ENCODE data around the gene MRPL43. TPM values are rescaled to one million over a fixed set of nuclear protein-coding genes. Genes with fewer than 3 reads are reported as not detected.

MRPL43 gene
- total and polyA plus RNA-seq, 10 of the 15 experiments (the other 5 are each of a cell fraction or from before 2014, with no cell fraction given), result 16.6 to 108 (median 65.1) TPM

DNA sequence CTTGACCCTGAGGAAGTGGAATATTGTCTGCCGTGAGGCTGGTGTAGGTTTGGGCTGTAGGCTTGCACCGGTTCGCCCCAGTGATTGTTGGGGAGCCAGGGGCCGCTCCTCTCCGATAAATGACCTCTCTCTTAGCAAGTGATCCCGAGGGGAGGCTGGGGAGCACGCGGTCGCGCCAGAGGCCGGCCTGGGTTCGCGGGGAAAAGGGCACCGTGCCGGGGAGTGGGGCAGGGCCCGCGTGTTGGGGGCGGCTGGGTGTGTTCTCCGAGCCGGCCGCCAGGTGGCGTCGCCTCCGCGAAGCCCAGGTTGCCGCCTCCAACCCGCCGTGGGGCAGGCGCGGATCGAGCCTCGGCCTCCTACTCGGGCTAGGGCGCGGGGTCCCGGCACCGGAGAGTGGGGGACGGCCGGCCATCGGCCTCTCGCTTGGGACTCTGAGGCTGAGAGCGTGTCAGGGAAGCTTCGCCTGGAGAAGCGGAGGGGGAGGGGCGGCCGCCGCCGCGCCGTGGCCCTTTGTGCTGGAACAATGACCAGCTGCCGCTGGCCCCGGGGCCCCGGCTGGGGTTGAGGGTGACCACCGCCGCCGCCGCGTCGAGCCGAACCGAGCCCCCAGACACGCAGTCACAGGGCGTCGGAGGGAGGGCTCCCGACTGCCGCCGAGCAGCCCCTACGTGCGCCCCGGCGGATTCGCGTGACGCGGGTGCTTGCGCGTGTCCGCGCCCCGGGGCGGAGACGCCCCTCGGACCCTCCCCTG lies 11.9 kb upstream of the MRPL43 start (continued):
- TF ChIP-seq, protein P1, sequence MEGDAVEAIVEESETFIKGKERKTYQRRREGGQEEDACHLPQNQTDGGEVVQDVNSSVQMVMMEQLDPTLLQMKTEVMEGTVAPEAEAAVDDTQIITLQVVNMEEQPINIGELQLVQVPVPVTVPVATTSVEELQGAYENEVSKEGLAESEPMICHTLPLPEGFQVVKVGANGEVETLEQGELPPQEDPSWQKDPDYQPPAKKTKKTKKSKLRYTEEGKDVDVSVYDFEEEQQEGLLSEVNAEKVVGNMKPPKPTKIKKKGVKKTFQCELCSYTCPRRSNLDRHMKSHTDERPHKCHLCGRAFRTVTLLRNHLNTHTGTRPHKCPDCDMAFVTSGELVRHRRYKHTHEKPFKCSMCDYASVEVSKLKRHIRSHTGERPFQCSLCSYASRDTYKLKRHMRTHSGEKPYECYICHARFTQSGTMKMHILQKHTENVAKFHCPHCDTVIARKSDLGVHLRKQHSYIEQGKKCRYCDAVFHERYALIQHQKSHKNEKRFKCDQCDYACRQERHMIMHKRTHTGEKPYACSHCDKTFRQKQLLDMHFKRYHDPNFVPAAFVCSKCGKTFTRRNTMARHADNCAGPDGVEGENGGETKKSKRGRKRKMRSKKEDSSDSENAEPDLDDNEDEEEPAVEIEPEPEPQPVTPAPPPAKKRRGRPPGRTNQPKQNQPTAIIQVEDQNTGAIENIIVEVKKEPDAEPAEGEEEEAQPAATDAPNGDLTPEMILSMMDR (IDR thresholded peaks at IDR 0.05 in 2 of 3, conservative IDR thresholded peaks at IDR 0.05 in 1 of 3; ENCODE audit: control insufficient read depth in 2 of 3, extremely low read depth in 1 of 3, insufficient read depth in 1 of 3, low read depth in 3 of 3, low read length in 3 of 3), result peak; percentile 79 to 87 (median 81)
- TF ChIP-seq, protein P2, sequence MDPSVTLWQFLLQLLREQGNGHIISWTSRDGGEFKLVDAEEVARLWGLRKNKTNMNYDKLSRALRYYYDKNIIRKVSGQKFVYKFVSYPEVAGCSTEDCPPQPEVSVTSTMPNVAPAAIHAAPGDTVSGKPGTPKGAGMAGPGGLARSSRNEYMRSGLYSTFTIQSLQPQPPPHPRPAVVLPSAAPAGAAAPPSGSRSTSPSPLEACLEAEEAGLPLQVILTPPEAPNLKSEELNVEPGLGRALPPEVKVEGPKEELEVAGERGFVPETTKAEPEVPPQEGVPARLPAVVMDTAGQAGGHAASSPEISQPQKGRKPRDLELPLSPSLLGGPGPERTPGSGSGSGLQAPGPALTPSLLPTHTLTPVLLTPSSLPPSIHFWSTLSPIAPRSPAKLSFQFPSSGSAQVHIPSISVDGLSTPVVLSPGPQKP (IDR thresholded peaks at IDR 0.05; ENCODE audit: low read depth, low read length), result no peak
- no peak for TF ChIP-seq PBX3 (IDR thresholded peaks at IDR 0.05; ENCODE audit: insufficient replicate concordance, low read depth, low read length)
- TF ChIP-seq ATF7 (IDR thresholded peaks at IDR 0.05; ENCODE audit: low read depth), result no peak
- TF ChIP-seq RELA (IDR thresholded peaks at IDR 0.05; ENCODE audit: borderline replicate concordance, partially characterized antibody), result peak; percentile 14
- TF ChIP-seq ZSCAN29 (IDR thresholded peaks at IDR 0.05), result 0 out of 2 replicates have a peak, but pooled peaks have one; percentile 5
- no peak for TF ChIP-seq NFYB (IDR thresholded peaks at IDR 0.05; ENCODE audit: insufficient read depth, low read depth, low read length)
- TF ChIP-seq HDGF (IDR thresholded peaks at IDR 0.05), result no peak
- TF ChIP-seq HSF1 (IDR thresholded peaks at IDR 0.05; ENCODE audit: low read depth, low read length), result no peak
- no peak for TF ChIP-seq FOXK2 (IDR thresholded peaks at IDR 0.05)
- no peak for TF ChIP-seq BCL3 (IDR thresholded peaks at IDR 0.05; ENCODE audit: borderline replicate concordance, insufficient read depth, low read depth, low read length, poor library complexity, severe bottlenecking)
- no peak for TF ChIP-seq CEBPB (IDR thresholded peaks at IDR 0.05; ENCODE audit: borderline replicate concordance in 1 of 2, low read depth in 2 of 2, low read length in 2 of 2)
- no peak for TF ChIP-seq NR2C2 (IDR thresholded peaks at IDR 0.05; ENCODE audit: borderline replicate concordance, control insufficient read depth, insufficient read length, low read depth)
- TF ChIP-seq, protein P3, sequence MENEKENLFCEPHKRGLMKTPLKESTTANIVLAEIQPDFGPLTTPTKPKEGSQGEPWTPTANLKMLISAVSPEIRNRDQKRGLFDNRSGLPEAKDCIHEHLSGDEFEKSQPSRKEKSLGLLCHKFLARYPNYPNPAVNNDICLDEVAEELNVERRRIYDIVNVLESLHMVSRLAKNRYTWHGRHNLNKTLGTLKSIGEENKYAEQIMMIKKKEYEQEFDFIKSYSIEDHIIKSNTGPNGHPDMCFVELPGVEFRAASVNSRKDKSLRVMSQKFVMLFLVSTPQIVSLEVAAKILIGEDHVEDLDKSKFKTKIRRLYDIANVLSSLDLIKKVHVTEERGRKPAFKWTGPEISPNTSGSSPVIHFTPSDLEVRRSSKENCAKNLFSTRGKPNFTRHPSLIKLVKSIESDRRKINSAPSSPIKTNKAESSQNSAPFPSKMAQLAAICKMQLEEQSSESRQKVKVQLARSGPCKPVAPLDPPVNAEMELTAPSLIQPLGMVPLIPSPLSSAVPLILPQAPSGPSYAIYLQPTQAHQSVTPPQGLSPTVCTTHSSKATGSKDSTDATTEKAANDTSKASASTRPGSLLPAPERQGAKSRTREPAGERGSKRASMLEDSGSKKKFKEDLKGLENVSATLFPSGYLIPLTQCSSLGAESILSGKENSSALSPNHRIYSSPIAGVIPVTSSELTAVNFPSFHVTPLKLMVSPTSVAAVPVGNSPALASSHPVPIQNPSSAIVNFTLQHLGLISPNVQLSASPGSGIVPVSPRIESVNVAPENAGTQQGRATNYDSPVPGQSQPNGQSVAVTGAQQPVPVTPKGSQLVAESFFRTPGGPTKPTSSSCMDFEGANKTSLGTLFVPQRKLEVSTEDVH (IDR thresholded peaks at IDR 0.05; ENCODE audit: low read depth, partially characterized antibody), result no peak
- no peak for TF ChIP-seq JUND (IDR thresholded peaks at IDR 0.05; ENCODE audit: low read depth, low read length)
- no peak for TF ChIP-seq SMAD5 (IDR thresholded peaks at IDR 0.05; ENCODE audit: low read depth)

All from GM12878 (cell line).